SK-N-SH (cell line): Measurements from ENCODE around the gene TICAM1. TPM values are rescaled to one million over a fixed set of nuclear protein-coding genes. Genes with fewer than 3 reads are reported as not detected.
A peak's percentile ranks its signal among the peaks of the same experiment; 100 is the strongest.

Source experiments
- CTCF ChIA-PET: fragments of 300-600, 350-600 bp; formaldehyde crosslinking; extraction: SDS; loops from one replicate; lab custom pipeline; 2021; lab: Yijun Ruan, JAX
- POLR2A ChIA-PET: fragments of 350-600 bp; sonication (Branson Sonifier 250); formaldehyde crosslinking; extraction: SDS; loops from one replicate; lab custom pipeline; 2020; ENCODE audit warnings: antibody characterized with exemption, inconsistent platforms; lab: Yijun Ruan, JAX
- DNase-seq: peaks from one replicate; pipeline ENCODE4 v3.0.0; 2012
- H2AFZ ChIP-seq: fragments of 200-600 bp; sonication (generic); 2 replicates; pipeline ENCODE4 v1.8.1; 2016; ENCODE audit warnings: antibody characterized with exemption, mild to moderate bottlenecking, low read depth
- H3F3A ChIP-seq: fragments of 200-600 bp; sonication (generic); replicated peaks from 2 replicates; pipeline ENCODE3; 2016; ENCODE audit warnings: antibody characterized with exemption, mild to moderate bottlenecking; ENCODE audit not compliant: insufficient read depth
- H3K27ac ChIP-seq, 2 experiments: fragments of 200-500 bp in 1 of 2; fragments of 200-600 bp in 1 of 2; sonication (Bioruptor generic) in 1 of 2; sonication (generic), shearing (Covaris generic) in 1 of 2; 2 replicates each; pipeline versions ENCODE4 v1.5.1 to v1.6.1; 2014 to 2016; ENCODE audit warnings: low read depth in 2 of 2, inconsistent platforms in 1 of 2, low read length in 1 of 2, mild to moderate bottlenecking in 1 of 2, mixed read lengths in 1 of 2
- H3K27me3 ChIP-seq: fragments of 200-600 bp; sonication (generic), shearing (Covaris generic); 2 replicates; pipeline ENCODE4 v1.6.1; 2016; ENCODE audit warnings: mixed run types; ENCODE audit not compliant: insufficient read depth
- H3K36me3 ChIP-seq, 2 experiments: fragments of 200-500 bp in 1 of 2; fragments of 200-600 bp in 1 of 2; sonication (Bioruptor generic) in 1 of 2; sonication (generic) in 1 of 2; replicated peaks in 1 of 2; 2 replicates each; pipeline versions ENCODE3 to v1.5.1; 2014 to 2016; ENCODE audit warnings: low read length in 1 of 2, mild to moderate bottlenecking in 1 of 2; ENCODE audit not compliant: insufficient read depth in 2 of 2, control insufficient read depth in 1 of 2
- H3K4me1 ChIP-seq, 2 experiments: fragments of 200-500 bp in 1 of 2; fragments of 200-600 bp in 1 of 2; sonication (Bioruptor generic) in 1 of 2; sonication (generic), shearing (Covaris generic) in 1 of 2; 2 replicates each; pipeline versions ENCODE4 v1.5.1 to v1.6.1; 2014 to 2016; ENCODE audit warnings: low read depth in 1 of 2, low read length in 1 of 2, mixed run types in 1 of 2; ENCODE audit not compliant: insufficient read depth in 2 of 2, control insufficient read depth in 1 of 2
- H3K4me2 ChIP-seq: fragments of 200-600 bp; sonication (generic), shearing (Covaris generic); 2 replicates; pipeline ENCODE4 v1.6.1; 2017; ENCODE audit warnings: mixed run types
- H3K4me3 ChIP-seq, 2 experiments: fragments of 200-500 bp in 1 of 2; fragments of 200-600 bp in 1 of 2; sonication (Bioruptor generic) in 1 of 2; sonication (generic), shearing (Covaris generic) in 1 of 2; 2 replicates each; pipeline versions ENCODE4 v1.5.1 to v1.8.1; 2014 to 2016; ENCODE audit warnings: low read depth in 2 of 2, inconsistent platforms in 1 of 2, low read length in 1 of 2, mild to moderate bottlenecking in 1 of 2, mixed read lengths in 1 of 2, moderate library complexity in 1 of 2
- H3K79me2 ChIP-seq: fragments of 200-600 bp; sonication (generic); 2 replicates; pipeline ENCODE4 v1.8.1; 2017; ENCODE audit warnings: mild to moderate bottlenecking; ENCODE audit not compliant: insufficient read depth
- H3K9ac ChIP-seq: fragments of 200-600 bp; sonication (generic); 2 replicates; pipeline ENCODE4 v1.6.1; 2017; ENCODE audit warnings: mixed run types
- H3K9me2 ChIP-seq: fragments of 200-600 bp; sonication (generic); 2 replicates; pipeline ENCODE4 v1.6.1; 2017; ENCODE audit warnings: mixed run types
- H3K9me3 ChIP-seq: fragments of 200-600 bp; sonication (generic); 2 replicates; pipeline ENCODE4 v1.6.1; 2017; ENCODE audit warnings: mixed run types, mild to moderate bottlenecking, moderate library complexity
- H4K20me1 ChIP-seq: fragments of 200-600 bp; sonication (generic); 2 replicates; pipeline ENCODE4 v1.6.1; 2017; ENCODE audit warnings: mild to moderate bottlenecking, mixed run types; ENCODE audit not compliant: insufficient read depth
- CHD2 ChIP-seq: fragments of 150-350 bp; IDR thresholded peaks from 2 replicates; pipeline ENCODE4 v1.6.1; 2018; ENCODE audit warnings: low read length; ENCODE audit not compliant: partially characterized antibody
- FOSL2 ChIP-seq: IDR thresholded peaks from 2 replicates; pipeline ENCODE4 v1.4.0; 2012; ENCODE audit warnings: low read depth, mild to moderate bottlenecking, moderate library complexity, borderline replicate concordance
- FOXM1 ChIP-seq: IDR thresholded peaks from 2 replicates; pipeline ENCODE4 v1.4.0; 2012; ENCODE audit warnings: low read depth, mild to moderate bottlenecking
- GABPA ChIP-seq: IDR thresholded peaks from 2 replicates; pipeline ENCODE4 v1.4.0; 2012; ENCODE audit warnings: low read depth, mild to moderate bottlenecking
- GATA2 ChIP-seq: sonication (generic); formaldehyde crosslinking; IDR thresholded peaks from 2 replicates; pipeline ENCODE4 v1.5.0; 2020; ENCODE audit warnings: mild to moderate bottlenecking, missing genetic modification reagents
- MEF2A ChIP-seq: IDR thresholded peaks from 2 replicates; pipeline ENCODE4 v1.4.0; 2012; ENCODE audit warnings: low read depth, borderline replicate concordance
- MXI1 ChIP-seq: IDR thresholded peaks from 2 replicates; pipeline ENCODE4 v1.6.1; 2012; ENCODE audit warnings: mild to moderate bottlenecking, low read depth, low read length, improper control_type of control experiment
- NFIC ChIP-seq: IDR thresholded peaks from 2 replicates; pipeline ENCODE4 v1.4.0; 2012; ENCODE audit warnings: borderline replicate concordance
- RAD21 ChIP-seq: IDR thresholded peaks from 2 replicates; pipeline ENCODE4 v1.6.1; 2012; ENCODE audit warnings: mild to moderate bottlenecking, low read length
- RFX5 ChIP-seq: IDR thresholded peaks from 2 replicates; pipeline ENCODE4 v1.6.1; 2012; ENCODE audit warnings: mild to moderate bottlenecking, improper control_type of control experiment, low read length
- RXRA ChIP-seq: IDR thresholded peaks from 2 replicates; pipeline ENCODE4 v1.4.0; 2012; ENCODE audit warnings: low read depth, mild to moderate bottlenecking, borderline replicate concordance
- TAF1 ChIP-seq: IDR thresholded peaks from 2 replicates; pipeline ENCODE4 v1.6.1; 2012; ENCODE audit warnings: low read depth, mild to moderate bottlenecking, low read length, moderate library complexity, borderline replicate concordance
- YY1 ChIP-seq: IDR thresholded peaks from 2 replicates; pipeline ENCODE4 v1.4.0; 2012; ENCODE audit warnings: low read depth, mild to moderate bottlenecking
- WGBS: methylation state at CpG from one replicate; pipeline ENCODE4 v1.1.6; 2017; ENCODE audit warnings: low lambda C conversion rate; 5-methylcytosine and 5-hydroxymethylcytosine counted together
- polyA plus RNA-seq, 3 experiments: library from polyadenylated mRNA; depleted of rRNA; stranded (reverse); fragments of >200 nt; gene quantifications; 2 replicates each; pipeline ENCODE4 v1.2.3, GENCODE V29; 2012
- TF ChIP-seq, protein P1 (sequence below): IDR thresholded peaks from 2 replicates; pipeline ENCODE4; 2012
- TF ChIP-seq, protein P2 (sequence below): fragments of 150-350 bp; IDR thresholded peaks from 2 replicates; pipeline ENCODE4 v1.6.1; 2016; ENCODE audit warnings: mild to moderate bottlenecking, low read depth, low read length
- TF ChIP-seq, protein P3 (sequence below): fragments of 150-350 bp; IDR thresholded peaks from 2 replicates; pipeline ENCODE4 v1.6.1; 2017; ENCODE audit warnings: antibody characterized with exemption, low read length, low read depth, borderline replicate concordance
- TF ChIP-seq, protein P4 (sequence below): fragments of 200-600 bp; sonication (generic); IDR thresholded peaks from 2 replicates; pipeline ENCODE4 v1.6.1; 2017; ENCODE audit warnings: antibody characterized with exemption, mild to moderate bottlenecking, moderate library complexity
- TF ChIP-seq, protein P5 (sequence below): IDR thresholded peaks from 2 replicates; pipeline ENCODE4 v1.4.0; 2012; ENCODE audit warnings: low read depth

Gene TICAM1
- polyA plus RNA-seq, 1 of the 3 experiments (the other 2 are of a cell fraction) = 2.7 TPM

DNA sequence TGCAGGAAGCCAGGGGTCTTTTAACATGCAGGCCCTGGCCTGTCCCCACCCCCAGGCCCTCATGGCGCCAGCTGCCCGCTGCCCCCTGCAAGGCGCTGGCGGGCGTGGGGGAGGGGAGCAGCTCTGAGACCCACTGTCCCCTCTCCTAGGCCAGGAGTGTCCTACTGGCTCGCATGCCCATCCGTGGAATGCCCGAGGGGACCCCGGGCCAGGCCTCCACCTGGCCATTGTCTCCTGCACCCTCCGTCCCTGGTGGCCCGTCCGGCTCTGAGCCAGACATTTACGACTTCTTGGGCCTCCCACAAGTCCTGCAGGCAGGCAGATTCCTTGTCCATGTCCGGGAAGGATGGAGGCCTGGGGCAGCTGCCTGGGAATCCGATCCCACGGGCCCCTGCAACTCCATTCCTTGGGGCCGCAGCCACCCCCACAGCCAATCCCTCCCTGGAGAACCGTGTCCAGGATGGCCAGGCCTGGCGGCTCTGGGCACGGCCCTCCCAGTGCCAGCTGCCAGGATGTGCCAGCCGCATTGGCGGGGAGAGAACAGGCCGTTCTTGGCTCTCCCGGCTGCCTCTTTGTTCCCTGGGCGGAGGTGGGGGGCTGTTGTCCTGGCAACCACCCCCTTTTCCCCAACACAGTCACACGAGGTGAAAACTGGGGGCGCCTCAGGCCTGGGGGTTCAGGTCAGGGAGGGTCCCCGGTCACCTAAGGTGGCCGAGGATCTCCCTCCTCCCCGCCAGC is 46.4 kb upstream of the TICAM1 start:
- ChIA-PET POLR2A (no interaction called here), CTCF (interaction anchor here (1.8 to 2.7 kb wide), 3 partner anchors 34 to 153 kb away, joined by 4 to 12 read pairs (median 6); no protein-coding TSS in a partner anchor)
- Histone ChIP-seq H3K9me3 (no peaks in the 10 kb centered on the region), H3K9ac (no peak overlapping the region), H4K20me1 (no peaks in the 10 kb centered on the region), H3K4me2 (no peak overlapping the region), H3F3A (no peaks in the 10 kb centered on the region), H3K4me3 (no peak overlapping the region), H3K27me3 (no peaks in the 10 kb centered on the region), H3K27ac (no peak overlapping the region), H2AFZ (no peak overlapping the region), H3K36me3 (no peaks in the 10 kb centered on the region), H3K4me1 (no peaks in the 10 kb centered on the region; a peak in 1 of 4 replicates), H3K79me2 (no peaks in the 10 kb centered on the region), H3K9me2 (no peaks in the 10 kb centered on the region)
- peak; percentile 57 for DNase-seq
- TF ChIP-seq TAF1 (no peak), FOSL2 (no peak), GATA2 (CRISPR knock-in tag) (no peak), RAD21 (no peak)
- TF ChIP-seq, protein P1, sequence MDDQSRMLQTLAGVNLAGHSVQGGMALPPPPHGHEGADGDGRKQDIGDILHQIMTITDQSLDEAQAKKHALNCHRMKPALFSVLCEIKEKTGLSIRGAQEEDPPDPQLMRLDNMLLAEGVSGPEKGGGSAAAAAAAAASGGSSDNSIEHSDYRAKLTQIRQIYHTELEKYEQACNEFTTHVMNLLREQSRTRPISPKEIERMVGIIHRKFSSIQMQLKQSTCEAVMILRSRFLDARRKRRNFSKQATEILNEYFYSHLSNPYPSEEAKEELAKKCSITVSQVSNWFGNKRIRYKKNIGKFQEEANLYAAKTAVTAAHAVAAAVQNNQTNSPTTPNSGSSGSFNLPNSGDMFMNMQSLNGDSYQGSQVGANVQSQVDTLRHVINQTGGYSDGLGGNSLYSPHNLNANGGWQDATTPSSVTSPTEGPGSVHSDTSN = no peak
- TF ChIP-seq, protein P2, sequence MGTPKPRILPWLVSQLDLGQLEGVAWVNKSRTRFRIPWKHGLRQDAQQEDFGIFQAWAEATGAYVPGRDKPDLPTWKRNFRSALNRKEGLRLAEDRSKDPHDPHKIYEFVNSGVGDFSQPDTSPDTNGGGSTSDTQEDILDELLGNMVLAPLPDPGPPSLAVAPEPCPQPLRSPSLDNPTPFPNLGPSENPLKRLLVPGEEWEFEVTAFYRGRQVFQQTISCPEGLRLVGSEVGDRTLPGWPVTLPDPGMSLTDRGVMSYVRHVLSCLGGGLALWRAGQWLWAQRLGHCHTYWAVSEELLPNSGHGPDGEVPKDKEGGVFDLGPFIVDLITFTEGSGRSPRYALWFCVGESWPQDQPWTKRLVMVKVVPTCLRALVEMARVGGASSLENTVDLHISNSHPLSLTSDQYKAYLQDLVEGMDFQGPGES = no peak
- 74% methylated on average over 16 of the region's 30 CpGs for WGBS

DNA sequence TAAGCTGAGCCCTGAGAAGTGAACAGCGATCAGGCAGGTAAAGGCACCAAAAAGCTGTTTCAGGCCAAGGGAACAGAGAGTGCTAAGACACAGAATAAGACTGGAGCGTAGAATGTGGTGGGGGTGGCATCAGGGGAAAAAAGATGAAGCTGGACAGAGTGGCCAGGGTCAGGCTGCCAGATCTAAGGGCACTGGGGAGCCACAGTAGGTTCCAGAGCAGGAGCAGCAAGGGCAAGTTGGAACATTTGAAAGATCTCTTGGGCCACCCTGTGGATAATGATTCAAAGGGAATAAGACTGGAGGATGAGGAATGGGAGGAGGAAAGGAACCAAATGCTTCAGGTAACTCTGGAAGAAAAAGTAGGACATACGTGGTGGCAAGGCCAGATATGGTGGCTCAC is 42.4 kb upstream of the TICAM1 start:
- Histone ChIP-seq H3K4me3 (no peak overlapping the region), H3K9me3 (no peaks in the 10 kb centered on the region), H4K20me1 (no peaks in the 10 kb centered on the region), H3K9me2 (no peaks in the 10 kb centered on the region), H3K36me3 (no peaks in the 10 kb centered on the region), H3K27ac (no peak overlapping the region), H3K9ac (no peak overlapping the region), H3K4me1 (no peaks in the 10 kb centered on the region; a peak in 1 of 4 replicates), H2AFZ (no peak overlapping the region), H3K4me2 (no peak overlapping the region), H3K79me2 (no peaks in the 10 kb centered on the region; the same call in 1 of the 2 replicates), H3K27me3 (no peaks in the 10 kb centered on the region), H3F3A (peaks cover 22% of the 10 kb centered on the region)
- WGBS = 86% methylated on average over 3 of the region's 3 CpGs
- ChIA-PET POLR2A (no interaction called here), CTCF (interaction anchor here (0.9 to 8.7 kb wide), 12 partner anchors 10 to 175 kb away, joined by 3 to 121 read pairs (median 4); partner anchors contain the start of gene UHRF1)
- no peak for DNase-seq
- TF ChIP-seq, protein P1 = no peak
- TF ChIP-seq, protein P2 = no peak
- TF ChIP-seq FOXM1 (no peak), NFIC (no peak), RXRA (no peak), CHD2 (no peak), GABPA (no peak), RFX5 (no peak), MEF2A (no peak), TAF1 (no peak), YY1 (no peak), MXI1 (no peak), GATA2 (CRISPR knock-in tag) (no peak)
- TF ChIP-seq, protein P3, sequence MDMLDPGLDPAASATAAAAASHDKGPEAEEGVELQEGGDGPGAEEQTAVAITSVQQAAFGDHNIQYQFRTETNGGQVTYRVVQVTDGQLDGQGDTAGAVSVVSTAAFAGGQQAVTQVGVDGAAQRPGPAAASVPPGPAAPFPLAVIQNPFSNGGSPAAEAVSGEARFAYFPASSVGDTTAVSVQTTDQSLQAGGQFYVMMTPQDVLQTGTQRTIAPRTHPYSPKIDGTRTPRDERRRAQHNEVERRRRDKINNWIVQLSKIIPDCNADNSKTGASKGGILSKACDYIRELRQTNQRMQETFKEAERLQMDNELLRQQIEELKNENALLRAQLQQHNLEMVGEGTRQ = no peak
- TF ChIP-seq, protein P4, sequence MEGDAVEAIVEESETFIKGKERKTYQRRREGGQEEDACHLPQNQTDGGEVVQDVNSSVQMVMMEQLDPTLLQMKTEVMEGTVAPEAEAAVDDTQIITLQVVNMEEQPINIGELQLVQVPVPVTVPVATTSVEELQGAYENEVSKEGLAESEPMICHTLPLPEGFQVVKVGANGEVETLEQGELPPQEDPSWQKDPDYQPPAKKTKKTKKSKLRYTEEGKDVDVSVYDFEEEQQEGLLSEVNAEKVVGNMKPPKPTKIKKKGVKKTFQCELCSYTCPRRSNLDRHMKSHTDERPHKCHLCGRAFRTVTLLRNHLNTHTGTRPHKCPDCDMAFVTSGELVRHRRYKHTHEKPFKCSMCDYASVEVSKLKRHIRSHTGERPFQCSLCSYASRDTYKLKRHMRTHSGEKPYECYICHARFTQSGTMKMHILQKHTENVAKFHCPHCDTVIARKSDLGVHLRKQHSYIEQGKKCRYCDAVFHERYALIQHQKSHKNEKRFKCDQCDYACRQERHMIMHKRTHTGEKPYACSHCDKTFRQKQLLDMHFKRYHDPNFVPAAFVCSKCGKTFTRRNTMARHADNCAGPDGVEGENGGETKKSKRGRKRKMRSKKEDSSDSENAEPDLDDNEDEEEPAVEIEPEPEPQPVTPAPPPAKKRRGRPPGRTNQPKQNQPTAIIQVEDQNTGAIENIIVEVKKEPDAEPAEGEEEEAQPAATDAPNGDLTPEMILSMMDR = no peak
- TF ChIP-seq, protein P5, sequence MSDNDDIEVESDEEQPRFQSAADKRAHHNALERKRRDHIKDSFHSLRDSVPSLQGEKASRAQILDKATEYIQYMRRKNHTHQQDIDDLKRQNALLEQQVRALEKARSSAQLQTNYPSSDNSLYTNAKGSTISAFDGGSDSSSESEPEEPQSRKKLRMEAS = no peak
